ENCODE data around the gene SPATA19. TPM values are rescaled to one million over a fixed set of nuclear protein-coding genes. Genes with fewer than 3 reads are reported as not detected.

Gene SPATA19
- polyA plus RNA-seq, 2 of the 4 experiments (the other 2 are of a cell fraction) = not detected

DNA sequence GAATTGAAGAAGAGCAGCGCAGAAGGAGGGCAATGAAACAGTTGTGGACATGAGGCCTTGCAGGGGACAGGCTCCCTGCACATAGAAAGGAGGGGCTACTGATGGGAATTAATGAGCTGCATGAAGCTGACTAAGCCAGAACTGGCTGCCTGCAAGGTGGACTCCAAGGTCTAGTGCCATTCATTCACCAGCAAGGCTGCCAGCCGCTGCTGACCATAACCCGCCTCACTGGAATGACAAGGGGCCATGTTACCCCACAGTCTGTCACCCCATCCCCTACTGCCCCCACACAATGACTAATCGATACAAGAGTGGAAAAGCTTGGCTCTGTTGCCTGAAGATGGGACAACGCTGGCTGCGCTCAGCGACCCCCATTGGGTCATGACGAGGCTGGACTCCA, 44.6 kb downstream of the SPATA19 start:
- POLR2A ChIA-PET = no interaction called here
- H3K4me3 ChIP-seq = no peak overlapping the region

GRCh38 chr11:133797554-133797953, 47.8 kb downstream of the SPATA19 start:
- Histone ChIP-seq H3K9me3 (no peaks in the 10 kb centered on the region), H3K27ac (no peak overlapping the region), H3K4me2 (no peak overlapping the region), H3K4me3 (no peak overlapping the region), H3K4me1 (no peaks in the 10 kb centered on the region)
- ChIA-PET CTCF (no interaction called here), POLR2A (no interaction called here)
- FAIRE-seq (no peak), ATAC-seq (no peak), DNase-seq (ENCODE audit: low read depth in 1 of 2, low spot score in 1 of 2) (no peak)
- TF ChIP-seq ZFP36 (IDR thresholded peaks at IDR 0.05; ENCODE audit: borderline replicate concordance, partially characterized antibody) = no peak
- no peak for TF ChIP-seq CBX2 (IDR thresholded peaks at IDR 0.05; ENCODE audit: borderline replicate concordance, low read depth)
- no peak for TF ChIP-seq MAZ (IDR thresholded peaks at IDR 0.05; ENCODE audit: borderline replicate concordance, low read depth, low read length)
- WGBS (ENCODE audit: missing lambda C conversion rate) = 4% methylated on average over 4 of the region's 6 CpGs

More for the DNA sequence above, 44.6 kb downstream of the SPATA19 start:
- TF ChIP-seq, protein P1, sequence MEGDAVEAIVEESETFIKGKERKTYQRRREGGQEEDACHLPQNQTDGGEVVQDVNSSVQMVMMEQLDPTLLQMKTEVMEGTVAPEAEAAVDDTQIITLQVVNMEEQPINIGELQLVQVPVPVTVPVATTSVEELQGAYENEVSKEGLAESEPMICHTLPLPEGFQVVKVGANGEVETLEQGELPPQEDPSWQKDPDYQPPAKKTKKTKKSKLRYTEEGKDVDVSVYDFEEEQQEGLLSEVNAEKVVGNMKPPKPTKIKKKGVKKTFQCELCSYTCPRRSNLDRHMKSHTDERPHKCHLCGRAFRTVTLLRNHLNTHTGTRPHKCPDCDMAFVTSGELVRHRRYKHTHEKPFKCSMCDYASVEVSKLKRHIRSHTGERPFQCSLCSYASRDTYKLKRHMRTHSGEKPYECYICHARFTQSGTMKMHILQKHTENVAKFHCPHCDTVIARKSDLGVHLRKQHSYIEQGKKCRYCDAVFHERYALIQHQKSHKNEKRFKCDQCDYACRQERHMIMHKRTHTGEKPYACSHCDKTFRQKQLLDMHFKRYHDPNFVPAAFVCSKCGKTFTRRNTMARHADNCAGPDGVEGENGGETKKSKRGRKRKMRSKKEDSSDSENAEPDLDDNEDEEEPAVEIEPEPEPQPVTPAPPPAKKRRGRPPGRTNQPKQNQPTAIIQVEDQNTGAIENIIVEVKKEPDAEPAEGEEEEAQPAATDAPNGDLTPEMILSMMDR (IDR thresholded peaks at IDR 0.05) = no peak
- TF ChIP-seq HOXB13 (CRISPR knock-in tag; IDR thresholded peaks at IDR 0.05; ENCODE audit: low read depth) = no peak
- TF ChIP-seq GATA3 (IDR thresholded peaks at IDR 0.05; ENCODE audit: borderline replicate concordance) = no peak
- TF ChIP-seq HOXA7 (CRISPR knock-in tag; IDR thresholded peaks at IDR 0.05) = no peak
- no peak for TF ChIP-seq ZNF302 (CRISPR knock-in tag; IDR thresholded peaks at IDR 0.05)
- TF ChIP-seq CBX2 (IDR thresholded peaks at IDR 0.05; ENCODE audit: borderline replicate concordance, low read depth) = no peak
- no peak for TF ChIP-seq EHF (CRISPR knock-in tag; IDR thresholded peaks at IDR 0.05)
- TF ChIP-seq FOXS1 (CRISPR knock-in tag; IDR thresholded peaks at IDR 0.05) = no peak
- TF ChIP-seq, protein P2, sequence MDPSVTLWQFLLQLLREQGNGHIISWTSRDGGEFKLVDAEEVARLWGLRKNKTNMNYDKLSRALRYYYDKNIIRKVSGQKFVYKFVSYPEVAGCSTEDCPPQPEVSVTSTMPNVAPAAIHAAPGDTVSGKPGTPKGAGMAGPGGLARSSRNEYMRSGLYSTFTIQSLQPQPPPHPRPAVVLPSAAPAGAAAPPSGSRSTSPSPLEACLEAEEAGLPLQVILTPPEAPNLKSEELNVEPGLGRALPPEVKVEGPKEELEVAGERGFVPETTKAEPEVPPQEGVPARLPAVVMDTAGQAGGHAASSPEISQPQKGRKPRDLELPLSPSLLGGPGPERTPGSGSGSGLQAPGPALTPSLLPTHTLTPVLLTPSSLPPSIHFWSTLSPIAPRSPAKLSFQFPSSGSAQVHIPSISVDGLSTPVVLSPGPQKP (IDR thresholded peaks at IDR 0.05; ENCODE audit: low read depth, low read length) = no peak
- no peak for TF ChIP-seq POLR2A (IDR thresholded peaks at IDR 0.05; ENCODE audit: low read length)
- TF ChIP-seq CBX8 (IDR thresholded peaks at IDR 0.05) = no peak
- TF ChIP-seq RFX5 (IDR thresholded peaks at IDR 0.05) = no peak
- TF ChIP-seq SMC3 (IDR thresholded peaks at IDR 0.05) = no peak
- no peak for TF ChIP-seq CHD4 (IDR thresholded peaks at IDR 0.05; ENCODE audit: borderline replicate concordance)
- no peak for TF ChIP-seq RARB (CRISPR knock-in tag; IDR thresholded peaks at IDR 0.05)
- TF ChIP-seq NR3C1 (IDR thresholded peaks at IDR 0.05) = no peak
- no peak for TF ChIP-seq TFCP2L1 (CRISPR knock-in tag; IDR thresholded peaks at IDR 0.05)
- no peak for TF ChIP-seq RNF2 (IDR thresholded peaks at IDR 0.05; ENCODE audit: borderline replicate concordance, low read depth)
- FAIRE-seq (no peak), ATAC-seq (no peak), DNase-seq (ENCODE audit: low read depth in 1 of 2, low spot score in 1 of 2) (no peak)
- H3K4me1 ChIP-seq = no peaks in the 10 kb centered on the region
- CTCF ChIA-PET = no interaction called here
- WGBS (ENCODE audit: missing lambda C conversion rate) = 0% methylated on average over 4 of the region's 8 CpGs
- H3K4me2 ChIP-seq = no peak overlapping the region
- H3K27ac ChIP-seq = no peak overlapping the region
- no peaks in the 10 kb centered on the region for H3K9me3 ChIP-seq

- POLR2A ChIA-PET = no interaction called here
- ATAC-seq (no peak), FAIRE-seq (no peak), DNase-seq (ENCODE audit: low read depth in 1 of 2, low spot score in 1 of 2) (no peak)
- WGBS (ENCODE audit: missing lambda C conversion rate) = 24% methylated on average over 10 of the region's 10 CpGs
- Histone ChIP-seq H3K4me1 (no peaks in the 10 kb centered on the region), H3K9me3 (no peaks in the 10 kb centered on the region), H3K27ac (no peak overlapping the region), H3K4me3 (no peak overlapping the region), H3K4me2 (no peak overlapping the region)
- TF ChIP-seq NFE2L2 (conservative IDR thresholded peaks at IDR 0.05; ENCODE audit: low read length) (peak; percentile 44; the same call in 1 of the 2 replicates), MAFK (IDR thresholded peaks at IDR 0.05; ENCODE audit: partially characterized antibody) (peak; percentile 52), RFX5 (IDR thresholded peaks at IDR 0.05) (no peak)
- CTCF ChIA-PET = no interaction called here
These were observed 49.1 kb downstream of the SPATA19 start for GRCh38 chr11:133796043-133796795.

Data from A549 (cell line).